ENCODE data around the gene GLG1. TPM values are rescaled to one million over a fixed set of nuclear protein-coding genes. Genes with fewer than 3 reads are reported as not detected.

GLG1 gene
- total RNA-seq, 1 experiment from 2014 or later, result 210 TPM

DNA sequence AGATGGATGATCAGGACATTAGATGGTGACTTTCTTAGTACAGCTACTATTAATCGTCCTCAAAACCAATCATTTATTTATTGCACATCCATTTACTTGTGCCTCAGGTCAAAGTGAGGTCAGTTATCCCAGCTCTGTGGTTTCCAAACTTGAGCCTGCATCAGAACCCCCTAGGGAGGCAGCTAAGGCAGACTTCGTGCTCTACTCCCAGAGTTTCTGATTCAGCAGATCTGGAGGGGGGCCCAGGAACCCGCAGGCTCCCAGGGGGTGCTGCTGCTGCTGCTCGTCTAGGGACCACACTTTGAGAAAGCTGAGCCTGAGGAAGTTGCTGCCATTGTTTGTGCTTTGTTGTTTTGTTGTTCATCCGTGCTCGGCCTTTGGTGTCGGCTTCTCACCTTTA is 141.6 kb downstream of the GLG1 start:
- Histone ChIP-seq H3K4me1 (peaks cover 15% of the 10 kb centered on the region), H3K36me3 (ENCODE audit: control insufficient read depth, insufficient read depth, low read length) (peaks cover 15% of the 10 kb centered on the region), H3K27me3 (replicated peaks; ENCODE audit: control insufficient read depth, insufficient read depth, low read length) (no peaks in the 10 kb centered on the region), H3K4me3 (ENCODE audit: low read depth, low read length) (no peak overlapping the region), H3K9me3 (no peaks in the 10 kb centered on the region)
- TF ChIP-seq, protein P1, sequence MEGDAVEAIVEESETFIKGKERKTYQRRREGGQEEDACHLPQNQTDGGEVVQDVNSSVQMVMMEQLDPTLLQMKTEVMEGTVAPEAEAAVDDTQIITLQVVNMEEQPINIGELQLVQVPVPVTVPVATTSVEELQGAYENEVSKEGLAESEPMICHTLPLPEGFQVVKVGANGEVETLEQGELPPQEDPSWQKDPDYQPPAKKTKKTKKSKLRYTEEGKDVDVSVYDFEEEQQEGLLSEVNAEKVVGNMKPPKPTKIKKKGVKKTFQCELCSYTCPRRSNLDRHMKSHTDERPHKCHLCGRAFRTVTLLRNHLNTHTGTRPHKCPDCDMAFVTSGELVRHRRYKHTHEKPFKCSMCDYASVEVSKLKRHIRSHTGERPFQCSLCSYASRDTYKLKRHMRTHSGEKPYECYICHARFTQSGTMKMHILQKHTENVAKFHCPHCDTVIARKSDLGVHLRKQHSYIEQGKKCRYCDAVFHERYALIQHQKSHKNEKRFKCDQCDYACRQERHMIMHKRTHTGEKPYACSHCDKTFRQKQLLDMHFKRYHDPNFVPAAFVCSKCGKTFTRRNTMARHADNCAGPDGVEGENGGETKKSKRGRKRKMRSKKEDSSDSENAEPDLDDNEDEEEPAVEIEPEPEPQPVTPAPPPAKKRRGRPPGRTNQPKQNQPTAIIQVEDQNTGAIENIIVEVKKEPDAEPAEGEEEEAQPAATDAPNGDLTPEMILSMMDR (IDR thresholded peaks at IDR 0.05; ENCODE audit: insufficient read depth in 1 of 2, low read depth in 1 of 2, low read length in 1 of 2, severe bottlenecking in 1 of 2, unreplicated experiment in 1 of 2), result no peak
- H3K36me3 Mint-ChIP-seq (ENCODE audit: insufficient read depth, unreplicated experiment), result peaks cover 100% of the 10 kb centered on the region
- no TSS peak for BruUV-seq (replicated peaks)
- no peaks in the 10 kb centered on the region for H3K27me3 Mint-ChIP-seq (ENCODE audit: insufficient read depth, unreplicated experiment)
- no peak overlapping the region for H3K4me3 Mint-ChIP-seq (ENCODE audit: unreplicated experiment)
- DNase-seq, result no peak
- H3K4me1 Mint-ChIP-seq (ENCODE audit: low read depth, unreplicated experiment), result peaks cover 11% of the 10 kb centered on the region
- POLR2A ChIA-PET, result no interaction called here
- CTCF ChIA-PET, result no interaction called here
- H3K27ac Mint-ChIP-seq (ENCODE audit: unreplicated experiment), result no peak overlapping the region
- intact Hi-C loops (cut with micrococcal nuclease; ENCODE audit: unreplicated experiment), result loop anchor here (5.0 kb wide), 1 partner anchor 157 kb away; no protein-coding TSS in a partner anchor
- no peaks in the 10 kb centered on the region for H3K9me3 Mint-ChIP-seq (ENCODE audit: unreplicated experiment)

DNA sequence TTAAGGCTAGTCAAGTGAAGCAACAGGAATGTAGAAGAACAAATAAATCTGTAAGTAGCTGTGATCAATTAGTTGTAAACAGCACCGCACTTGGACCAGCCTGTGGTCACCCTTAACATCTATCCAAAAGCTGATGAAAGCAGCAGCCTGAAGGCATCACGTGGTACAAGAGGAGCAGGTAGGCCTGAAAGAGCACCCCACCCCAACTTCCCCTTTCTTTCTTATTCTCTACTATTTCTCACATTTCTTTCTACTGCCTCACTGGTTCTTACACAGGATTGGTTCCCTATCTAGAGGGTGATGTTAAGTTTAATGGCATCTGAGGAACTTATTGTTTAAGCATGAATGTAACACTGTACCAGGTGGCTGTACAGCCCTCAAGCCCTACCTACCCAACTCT is 143.0 kb downstream of the GLG1 start:
- BruUV-seq (replicated peaks), result no TSS peak
- H3K4me3 Mint-ChIP-seq (ENCODE audit: unreplicated experiment), result no peak overlapping the region
- H3K36me3 ChIP-seq (ENCODE audit: control insufficient read depth, insufficient read depth, low read length), result peaks cover 15% of the 10 kb centered on the region
- no peaks in the 10 kb centered on the region for H3K9me3 Mint-ChIP-seq (ENCODE audit: unreplicated experiment)
- TF ChIP-seq, protein P1 (IDR thresholded peaks at IDR 0.05; ENCODE audit: insufficient read depth in 1 of 2, low read depth in 1 of 2, low read length in 1 of 2, severe bottlenecking in 1 of 2, unreplicated experiment in 1 of 2), result no peak
- no peak overlapping the region for H3K4me3 ChIP-seq (ENCODE audit: low read depth, low read length)
- H3K4me1 Mint-ChIP-seq (ENCODE audit: low read depth, unreplicated experiment), result no peaks in the 10 kb centered on the region
- peaks cover 3% of the 10 kb centered on the region for H3K4me1 ChIP-seq
- H3K9me3 ChIP-seq, result no peaks in the 10 kb centered on the region
- DNase-seq, result no peak
- H3K27me3 Mint-ChIP-seq (ENCODE audit: insufficient read depth, unreplicated experiment), result no peaks in the 10 kb centered on the region
- H3K27ac Mint-ChIP-seq (ENCODE audit: unreplicated experiment), result no peak overlapping the region
- intact Hi-C loops (cut with micrococcal nuclease; ENCODE audit: unreplicated experiment), result no loop called here
- POLR2A ChIA-PET, result no interaction called here
- peaks cover 100% of the 10 kb centered on the region for H3K36me3 Mint-ChIP-seq (ENCODE audit: insufficient read depth, unreplicated experiment)
- CTCF ChIA-PET, result no interaction called here
- H3K27me3 ChIP-seq (replicated peaks; ENCODE audit: control insufficient read depth, insufficient read depth, low read length), result no peaks in the 10 kb centered on the region

DNA sequence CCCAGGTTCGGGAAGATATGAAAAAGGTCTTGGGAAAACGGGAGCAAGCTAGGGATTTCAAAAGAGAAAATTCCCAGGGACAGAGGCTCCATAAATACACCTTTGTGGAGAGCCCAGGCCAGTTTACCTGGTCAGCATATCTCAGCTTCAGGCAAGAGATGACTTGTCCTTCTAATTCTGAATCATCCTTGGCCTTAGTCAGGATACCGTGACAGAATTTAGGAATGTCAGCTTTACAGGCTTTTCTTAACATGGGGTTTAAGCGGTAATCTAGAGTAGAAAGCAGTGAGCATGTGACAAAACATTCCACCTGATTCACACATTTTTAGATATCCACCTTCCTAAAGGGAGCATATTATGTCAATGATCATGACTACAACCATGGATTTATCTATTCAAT is 144.6 kb downstream of the GLG1 start:
- ChIA-PET POLR2A (no interaction called here), CTCF (interaction anchor here (0.6 kb wide), 1 partner anchor 8 kb away, joined by 4 read pairs; no protein-coding TSS in a partner anchor)
- TF ChIP-seq, protein P1 (IDR thresholded peaks at IDR 0.05; ENCODE audit: insufficient read depth in 1 of 2, low read depth in 1 of 2, low read length in 1 of 2, severe bottlenecking in 1 of 2, unreplicated experiment in 1 of 2), result no peak
- intact Hi-C loops (cut with micrococcal nuclease; ENCODE audit: unreplicated experiment), result no loop called here
- H3K27ac Mint-ChIP-seq (ENCODE audit: unreplicated experiment), result peak overlapping the region; percentile 25
- no peak overlapping the region for H3K4me3 Mint-ChIP-seq (ENCODE audit: unreplicated experiment)
- H3K4me1 ChIP-seq, result no peaks in the 10 kb centered on the region
- no peaks in the 10 kb centered on the region for H3K27me3 Mint-ChIP-seq (ENCODE audit: insufficient read depth, unreplicated experiment)
- H3K36me3 Mint-ChIP-seq (ENCODE audit: insufficient read depth, unreplicated experiment), result peaks cover 97% of the 10 kb centered on the region
- BruUV-seq (replicated peaks), result no TSS peak
- H3K9me3 ChIP-seq, result no peaks in the 10 kb centered on the region
- H3K4me1 Mint-ChIP-seq (ENCODE audit: low read depth, unreplicated experiment), result no peaks in the 10 kb centered on the region
- H3K9me3 Mint-ChIP-seq (ENCODE audit: unreplicated experiment), result no peaks in the 10 kb centered on the region
- H3K27me3 ChIP-seq (replicated peaks; ENCODE audit: control insufficient read depth, insufficient read depth, low read length), result no peaks in the 10 kb centered on the region
- peaks cover 16% of the 10 kb centered on the region for H3K36me3 ChIP-seq (ENCODE audit: control insufficient read depth, insufficient read depth, low read length)
- DNase-seq, result no peak
- no peak overlapping the region for H3K4me3 ChIP-seq (ENCODE audit: low read depth, low read length)

All from Caco-2 (cell line).